Ectodermal cell (in vitro differentiated cells): ENCODE results near the gene CSMD2.

Experiments
- H3K27ac ChIP-seq: 2 replicates; pipeline ENCODE4 v1.7.0; 2013; ENCODE audit warnings: mild to moderate bottlenecking, low read depth, low read length; ENCODE audit not compliant: insufficient read depth, poor library complexity, severe bottlenecking
- H3K27me3 ChIP-seq: 2 replicates; pipeline ENCODE4 v1.7.0; 2013; ENCODE audit warnings: mild to moderate bottlenecking, low read length; ENCODE audit not compliant: insufficient read depth, control insufficient read depth, poor library complexity, severe bottlenecking
- H3K36me3 ChIP-seq: one replicate; pipeline ENCODE4 v1.7.0; 2013; ENCODE audit warnings: low read length; ENCODE audit not compliant: control insufficient read depth, insufficient read depth
- H3K4me1 ChIP-seq: one replicate; pipeline ENCODE4 v1.7.0; 2013; ENCODE audit warnings: low read length; ENCODE audit not compliant: control insufficient read depth, insufficient read depth
- H3K4me3 ChIP-seq: 2 replicates; pipeline ENCODE4 v1.7.0; 2013; ENCODE audit warnings: low read depth, low read length, control low read depth; ENCODE audit not compliant: insufficient read depth
- H3K9me3 ChIP-seq: 2 replicates; pipeline ENCODE4 v1.7.0; 2013; ENCODE audit warnings: mild to moderate bottlenecking, low read length, moderate library complexity; ENCODE audit not compliant: control insufficient read depth
- WGBS, 2 experiments: methylation state at CpG; one replicate each; pipeline ENCODE4 v1.1.7; 2013; ENCODE audit warnings: missing lambda C conversion rate in 2 of 2; 5-methylcytosine and 5-hydroxymethylcytosine counted together

CSMD2 gene

GRCh38 chr1:33469691-33470090 is 695.3 kb downstream of the CSMD2 start:
- no peaks in the 10 kb centered on the region for H3K4me1 ChIP-seq
- H3K36me3 ChIP-seq = no peaks in the 10 kb centered on the region
- no peaks in the 10 kb centered on the region for H3K9me3 ChIP-seq
- no peak overlapping the region for H3K27ac ChIP-seq
- no peaks in the 10 kb centered on the region for H3K27me3 ChIP-seq
- 100% methylated on average over 1 of the region's 2 CpGs; no CpG with 5 or more reads in 1 of the 2 experiments for WGBS, 2 experiments
- no peak overlapping the region for H3K4me3 ChIP-seq

GRCh38 chr1:33468967-33469366 is 696.1 kb downstream of the CSMD2 start:
- no peak overlapping the region for H3K27ac ChIP-seq
- H3K27me3 ChIP-seq = no peaks in the 10 kb centered on the region
- no peaks in the 10 kb centered on the region for H3K4me1 ChIP-seq
- H3K36me3 ChIP-seq = no peaks in the 10 kb centered on the region
- H3K9me3 ChIP-seq = no peaks in the 10 kb centered on the region
- WGBS, 2 experiments = 88 to 93% methylated on average over 3 of the region's 3 CpGs
- H3K4me3 ChIP-seq = no peak overlapping the region

- no peak overlapping the region for H3K27ac ChIP-seq
- no peaks in the 10 kb centered on the region for H3K36me3 ChIP-seq
- no peaks in the 10 kb centered on the region for H3K9me3 ChIP-seq
- no peak overlapping the region for H3K4me3 ChIP-seq
- WGBS, 2 experiments = 90% methylated on average over 4 of the region's 4 CpGs
- no peaks in the 10 kb centered on the region for H3K4me1 ChIP-seq
- no peaks in the 10 kb centered on the region for H3K27me3 ChIP-seq
Observed at GRCh38 chr1:33468531-33468930, 696.5 kb downstream of the CSMD2 start.

- Histone ChIP-seq H3K36me3 (no peaks in the 10 kb centered on the region), H3K9me3 (no peaks in the 10 kb centered on the region), H3K27me3 (no peaks in the 10 kb centered on the region), H3K27ac (no peak overlapping the region), H3K4me3 (no peak overlapping the region), H3K4me1 (no peaks in the 10 kb centered on the region)
- WGBS, 2 experiments = 92 to 95% methylated on average over 4 of the region's 4 CpGs
Observed at GRCh38 chr1:33468011-33468410, 697.0 kb downstream of the CSMD2 start.

- Histone ChIP-seq H3K4me1 (no peaks in the 10 kb centered on the region), H3K9me3 (no peaks in the 10 kb centered on the region), H3K36me3 (no peaks in the 10 kb centered on the region), H3K27ac (no peak overlapping the region), H3K27me3 (no peaks in the 10 kb centered on the region), H3K4me3 (no peak overlapping the region)
- 93 to 96% methylated on average over 6 of the region's 6 CpGs for WGBS, 2 experiments
Observed at GRCh38 chr1:33466159-33466558, 698.9 kb downstream of the CSMD2 start.

- Histone ChIP-seq H3K9me3 (no peaks in the 10 kb centered on the region), H3K4me3 (no peak overlapping the region), H3K27me3 (no peaks in the 10 kb centered on the region), H3K27ac (no peak overlapping the region), H3K36me3 (no peaks in the 10 kb centered on the region), H3K4me1 (no peaks in the 10 kb centered on the region)
- 98 to 99% methylated on average over 2 of the region's 2 CpGs for WGBS, 2 experiments
Observed at GRCh38 chr1:33465316-33465715, 699.7 kb downstream of the CSMD2 start.

GRCh38 chr1:33464552-33464951 is 700.5 kb downstream of the CSMD2 start:
- H3K27me3 ChIP-seq = no peaks in the 10 kb centered on the region
- no peaks in the 10 kb centered on the region for H3K36me3 ChIP-seq
- no peak overlapping the region for H3K27ac ChIP-seq
- no peaks in the 10 kb centered on the region for H3K4me1 ChIP-seq
- no peaks in the 10 kb centered on the region for H3K9me3 ChIP-seq
- H3K4me3 ChIP-seq = no peak overlapping the region
- WGBS, 2 experiments = 91% methylated on average over 3 of the region's 3 CpGs
